ENCODE data around the gene CAMK2A. TPM values are rescaled to one million over a fixed set of nuclear protein-coding genes. Genes with fewer than 3 reads are reported as not detected.

Gene CAMK2A
- total and polyA plus RNA-seq, 2 donors (not counting 3 experiments of a cell fraction or from before 2014, with no cell fraction given): not detected

GRCh38 chr5:150309886-150310239 lies 20.3 kb upstream of the CAMK2A start:
- peaks cover 6 to 10% of the 10 kb centered on the region in 2 experiments for H3K27me3 ChIP-seq (ENCODE audit: control insufficient read depth in 2 of 2, insufficient read depth in 2 of 2, low read length in 2 of 2)
- H3K9me1 ChIP-seq (replicated peaks; ENCODE audit: control insufficient read depth, extremely low read depth, insufficient read depth, low read length): no peaks in the 10 kb centered on the region
- no TSS peak for BruUV-seq (replicated peaks)
- H3K9ac ChIP-seq (replicated peaks; ENCODE audit: extremely low read depth, insufficient read depth, low read length): no peak overlapping the region
- ChIA-PET CTCF (interaction anchor here (1.8 kb wide), 1 partner anchor 23 kb away, joined by 3 read pairs; no protein-coding TSS in a partner anchor), POLR2A (no interaction called here)
- dilution Hi-C loops (cut with MboI; ENCODE audit: extremely low pct_ligation_motif_present, low sequenced_read_pairs): no loop called here
- no peak overlapping the region for H3K27ac ChIP-seq (ENCODE audit: insufficient read depth, low read depth, low read length)
- intact Hi-C loops (cut with micrococcal nuclease): no loop called here
- no peak overlapping the region for H2AFZ ChIP-seq (ENCODE audit: low read depth, low read length)
- no peaks in the 10 kb centered on the region for H3K9me3 ChIP-seq (replicated peaks; ENCODE audit: control insufficient read depth, insufficient read depth, low read length)
- no peak overlapping the region for H3K4me3 ChIP-seq (replicated peaks in 1 of 3; ENCODE audit: insufficient read depth in 1 of 3, low read depth in 1 of 3, low read length in 3 of 3)
- TF ChIP-seq POLR2A (IDR thresholded peaks at IDR 0.05; ENCODE audit: low read depth, low read length): no peak
- TF ChIP-seq JUN (IDR thresholded peaks at IDR 0.05; ENCODE audit: borderline replicate concordance, insufficient read depth, insufficient read length, low read depth): no peak
- no peak for TF ChIP-seq CTCF (IDR thresholded peaks at IDR 0.05; ENCODE audit: extremely low read depth in 1 of 2, insufficient read depth in 1 of 2, low read depth in 1 of 2, low read length in 2 of 2)
- TF ChIP-seq MYC (IDR thresholded peaks at IDR 0.05; ENCODE audit: low read depth, low read length): no peak
- TF ChIP-seq FOS (IDR thresholded peaks at IDR 0.05; ENCODE audit: borderline replicate concordance, insufficient read depth, low read length): no peak
- no peak for TF ChIP-seq EZH2 (IDR thresholded peaks at IDR 0.05; ENCODE audit: borderline replicate concordance, low read depth, low read length, severe bottlenecking)
- no peak for TF ChIP-seq GATA2 (IDR thresholded peaks at IDR 0.05; ENCODE audit: insufficient read depth, insufficient read length, low read depth, low read length)
- TF ChIP-seq POLR2AphosphoS5 (IDR thresholded peaks at IDR 0.05; ENCODE audit: insufficient read depth, low read depth, low read length): no peak
- no peak for TF ChIP-seq MAX (IDR thresholded peaks at IDR 0.05; ENCODE audit: insufficient read depth, insufficient read length)
- H3K79me2 ChIP-seq (ENCODE audit: control insufficient read depth, insufficient read depth, low read length): no peaks in the 10 kb centered on the region
- FAIRE-seq (no peak), DNase-seq (ENCODE audit: low read depth, low spot score) (no peak)
- no peak overlapping the region for H3K4me2 ChIP-seq (ENCODE audit: insufficient read depth, low read length)
- H3K4me1 ChIP-seq (ENCODE audit: control insufficient read depth, extremely low read depth, insufficient read depth, low read length): no peaks in the 10 kb centered on the region
- no peaks in the 10 kb centered on the region for H4K20me1 ChIP-seq (replicated peaks; ENCODE audit: control insufficient read depth, extremely low read depth, insufficient read depth, low read length)
- H3K36me3 ChIP-seq (ENCODE audit: control insufficient read depth in 2 of 2, extremely low read depth in 1 of 2, insufficient read depth in 2 of 2, low read length in 2 of 2): no peaks in the 10 kb centered on the region

Data from endothelial cell of umbilical vein (primary cell).